BJ (cell line): ENCODE measurements around the gene NKX1-2. TPM values are rescaled to one million over a fixed set of nuclear protein-coding genes. Genes with fewer than 3 reads are reported as not detected.
A peak's percentile ranks its signal among the peaks of the same experiment; 100 is the strongest.

ENCODE experiments used
- CTCF ChIA-PET: fragments of 350-600 bp; formaldehyde crosslinking; extraction: SDS; loops from one replicate; lab custom pipeline; 2021; ENCODE audit warnings: antibody characterized with exemption, inconsistent platforms; lab: Yijun Ruan, JAX
- POLR2A ChIA-PET: fragments of 300-600 bp; sonication (Branson Sonifier 250); formaldehyde crosslinking; extraction: SDS; loops from one replicate; lab custom pipeline; 2021; ENCODE audit warnings: antibody characterized with exemption; lab: Charles Lee
- DNase-seq: peaks from one replicate; pipeline ENCODE4 v3.0.0-alpha.2; 2011; ENCODE audit warnings: low read depth
- H3K27me3 ChIP-seq: 2 replicates; pipeline ENCODE4 v1.6.0; 2011; ENCODE audit warnings: low read length; ENCODE audit not compliant: control insufficient read depth, insufficient read depth
- H3K36me3 ChIP-seq: 2 replicates; pipeline ENCODE4 v1.5.1; 2011; ENCODE audit warnings: low read length; ENCODE audit not compliant: control insufficient read depth, insufficient read depth
- H3K4me3 ChIP-seq: 2 replicates; pipeline ENCODE4 v1.5.1; 2011; ENCODE audit warnings: low read depth, mild to moderate bottlenecking, control low read depth, low read length
- CTCF ChIP-seq: IDR thresholded peaks from 2 replicates; pipeline ENCODE4 v1.5.1; 2011; ENCODE audit warnings: low read depth, mild to moderate bottlenecking, control low read depth, inconsistent platforms, low read length, moderate library complexity; ENCODE audit not compliant: insufficient read depth
- polyA plus RNA-seq: library from polyadenylated mRNA; depleted of rRNA; stranded (reverse); fragments of >200 nt; gene quantifications from 2 replicates; pipeline ENCODE4 v1.2.3, GENCODE V29; 2011

Gene NKX1-2
- polyA plus RNA-seq, 1 experiment, result not detected

GRCh38 chr10:124420254-124420653, 29.6 kb downstream of the NKX1-2 start:
- TF ChIP-seq CTCF, result no peak
- H3K27me3 ChIP-seq, result peaks cover 6% of the 10 kb centered on the region
- DNase-seq, result no peak
- ChIA-PET CTCF (no interaction called here), POLR2A (no interaction called here)
- H3K4me3 ChIP-seq, result no peak overlapping the region
- no peaks in the 10 kb centered on the region for H3K36me3 ChIP-seq

GRCh38 chr10:124419635-124420034, 30.2 kb downstream of the NKX1-2 start:
- CTCF ChIA-PET, result interaction anchor here (0.6 to 1.3 kb wide), 2 partner anchors 426 to 429 kb away, joined by 3 read pairs; no protein-coding TSS in a partner anchor
- Histone ChIP-seq H3K4me3 (no peak overlapping the region), H3K27me3 (peaks cover 6% of the 10 kb centered on the region), H3K36me3 (no peaks in the 10 kb centered on the region)
- POLR2A ChIA-PET, result interaction anchor here (0.6 to 0.7 kb wide), 3 partner anchors 25 to 346 kb away, joined by 3 read pairs; no protein-coding TSS in a partner anchor
- no peak for DNase-seq
- TF ChIP-seq CTCF, result no peak

- POLR2A ChIA-PET, result interaction anchor here (0.6 to 0.8 kb wide), 5 partner anchors 24 to 1398 kb away, joined by 3 to 5 read pairs (median 3); partner anchors contain the start of gene LHPP
- CTCF ChIA-PET, result interaction anchor here (0.6 to 1.7 kb wide), 4 partner anchors 422 to 444 kb away, joined by 3 read pairs; no protein-coding TSS in a partner anchor
- peaks cover 6% of the 10 kb centered on the region for H3K27me3 ChIP-seq
- peak within 1 kb of the TSS; percentile 82 for H3K4me3 ChIP-seq
- peak; percentile 41 for TF ChIP-seq CTCF
- no peaks in the 10 kb centered on the region for H3K36me3 ChIP-seq
- DNase-seq, result peak; percentile 59
Observed at GRCh38 chr10:124418726-124419501, 30.9 kb downstream of the NKX1-2 start, which contains the start of gene OAT. Gene OAT (minus strand): TSS chr10:124418923. CDS start chr10:124412171, 6,752 bp downstream.

- Histone ChIP-seq H3K36me3 (no peaks in the 10 kb centered on the region), H3K27me3 (peaks cover 4% of the 10 kb centered on the region), H3K4me3 (peak overlapping the region; percentile 82)
- no peak for TF ChIP-seq CTCF
- ChIA-PET POLR2A (interaction anchor here (0.7 kb wide), 1 partner anchor 1399 kb away, joined by 5 read pairs; no protein-coding TSS in a partner anchor), CTCF (interaction anchor here (0.6 to 2.4 kb wide), 5 partner anchors 9 to 1375 kb away, joined by 3 to 12 read pairs (median 3); no protein-coding TSS in a partner anchor)
- no peak for DNase-seq
Observed at GRCh38 chr10:124417895-124418725, 31.7 kb downstream of the NKX1-2 start.

- no peak for TF ChIP-seq CTCF
- ChIA-PET CTCF (interaction anchor here (0.9 to 2.4 kb wide), 3 partner anchors 12 to 422 kb away, joined by 3 to 12 read pairs (median 3); no protein-coding TSS in a partner anchor), POLR2A (no interaction called here)
- DNase-seq, result no peak
- H3K4me3 ChIP-seq, result no peak overlapping the region
- peaks cover 4% of the 10 kb centered on the region for H3K27me3 ChIP-seq
- no peaks in the 10 kb centered on the region for H3K36me3 ChIP-seq
Observed at GRCh38 chr10:124416733-124417132, 33.1 kb downstream of the NKX1-2 start.
